IMR-90 (cell line): ENCODE data around the gene AKAP6.

ENCODE experiments used
- CEBPB ChIP-seq: IDR thresholded peaks from 2 replicates; pipeline ENCODE4 v1.6.1; 2012; ENCODE audit warnings: low read depth, low read length, improper control_type of control experiment
- CHD1 ChIP-seq: IDR thresholded peaks from 2 replicates; pipeline ENCODE4 v1.6.1; 2012; ENCODE audit warnings: low read depth, low read length, improper control_type of control experiment
- CTCF ChIP-seq: conservative IDR thresholded peaks from 2 replicates; pipeline ENCODE4 v1.5.1; 2012; ENCODE audit warnings: mild to moderate bottlenecking, low read depth, low read length, improper control_type of control experiment
- ELK1 ChIP-seq: fragments of 150-350 bp; IDR thresholded peaks from 2 replicates; pipeline ENCODE4 v1.6.1; 2016; ENCODE audit warnings: low read depth, mild to moderate bottlenecking, low read length, moderate library complexity, borderline replicate concordance
- FOS ChIP-seq: fragments of 150-350 bp; IDR thresholded peaks from 2 replicates; pipeline ENCODE4 v1.6.1; 2016; ENCODE audit warnings: low read depth, low read length
- MAFK ChIP-seq: IDR thresholded peaks from 2 replicates; pipeline ENCODE4 v1.6.1; 2012; ENCODE audit warnings: low read depth, low read length, improper control_type of control experiment
- MAZ ChIP-seq: IDR thresholded peaks from 2 replicates; pipeline ENCODE4 v1.6.1; 2012; ENCODE audit warnings: low read depth, mild to moderate bottlenecking, low read length, improper control_type of control experiment, moderate library complexity, borderline replicate concordance
- MXI1 ChIP-seq: IDR thresholded peaks from 2 replicates; pipeline ENCODE4 v1.6.1; 2012; ENCODE audit warnings: low read depth, mild to moderate bottlenecking, low read length, moderate library complexity, borderline replicate concordance
- POLR2A ChIP-seq: IDR thresholded peaks from 2 replicates; pipeline ENCODE4 v1.6.1; 2012; ENCODE audit warnings: mild to moderate bottlenecking, low read depth, low read length
- RAD21 ChIP-seq: IDR thresholded peaks from 2 replicates; pipeline ENCODE4 v1.6.1; 2012; ENCODE audit warnings: low read length, improper control_type of control experiment
- RCOR1 ChIP-seq: IDR thresholded peaks from 2 replicates; pipeline ENCODE4 v1.6.1; 2012; ENCODE audit warnings: mild to moderate bottlenecking, low read length, improper control_type of control experiment; ENCODE audit not compliant: insufficient replicate concordance
- RFX5 ChIP-seq: IDR thresholded peaks from 2 replicates; pipeline ENCODE4 v1.8.0; 2012; ENCODE audit warnings: low read depth, mild to moderate bottlenecking, low read length, moderate library complexity
- SMC3 ChIP-seq: fragments of 150-350 bp; IDR thresholded peaks from 2 replicates; pipeline ENCODE4 v1.6.1; 2016; ENCODE audit warnings: low read depth, mild to moderate bottlenecking, antibody characterized with exemption, low read length, moderate library complexity

GRCh38 chr14:32683679-32684078 is 354.6 kb downstream of the AKAP6 start:
- TF ChIP-seq CTCF (no peak), MAFK (no peak), MXI1 (no peak), POLR2A (no peak), CEBPB (no peak), ELK1 (no peak), RAD21 (no peak), RCOR1 (no peak), MAZ (no peak), RFX5 (no peak), FOS (no peak), CHD1 (no peak), SMC3 (no peak)
